Epithelial cell of proximal tubule (primary cell): ENCODE data around the gene CLEC16A. TPM values are rescaled to one million over a fixed set of nuclear protein-coding genes. Genes with fewer than 3 reads are reported as not detected.

ENCODE experiments used
- DNase-seq: peaks from one replicate; pipeline ENCODE4 v3.0.0-alpha.2; 2011; ENCODE audit warnings: low read depth
- H3K4me3 ChIP-seq: 2 replicates; pipeline ENCODE4 v1.5.1; 2011; ENCODE audit warnings: low read depth, mild to moderate bottlenecking, low read length
- total RNA-seq: library from RNA; depleted of rRNA; stranded (reverse); fragments of >200 nt; gene quantifications from 2 replicates; pipeline ENCODE4 v1.2.3, GENCODE V29; 2015
- TF ChIP-seq, protein P1 (sequence below): conservative IDR thresholded peaks from 2 replicates; pipeline ENCODE4 v1.5.1; 2012; ENCODE audit warnings: low read depth, mild to moderate bottlenecking, low read length

Gene CLEC16A
- total RNA-seq, 1 donor from 2014 or later = 15.6 TPM

DNA sequence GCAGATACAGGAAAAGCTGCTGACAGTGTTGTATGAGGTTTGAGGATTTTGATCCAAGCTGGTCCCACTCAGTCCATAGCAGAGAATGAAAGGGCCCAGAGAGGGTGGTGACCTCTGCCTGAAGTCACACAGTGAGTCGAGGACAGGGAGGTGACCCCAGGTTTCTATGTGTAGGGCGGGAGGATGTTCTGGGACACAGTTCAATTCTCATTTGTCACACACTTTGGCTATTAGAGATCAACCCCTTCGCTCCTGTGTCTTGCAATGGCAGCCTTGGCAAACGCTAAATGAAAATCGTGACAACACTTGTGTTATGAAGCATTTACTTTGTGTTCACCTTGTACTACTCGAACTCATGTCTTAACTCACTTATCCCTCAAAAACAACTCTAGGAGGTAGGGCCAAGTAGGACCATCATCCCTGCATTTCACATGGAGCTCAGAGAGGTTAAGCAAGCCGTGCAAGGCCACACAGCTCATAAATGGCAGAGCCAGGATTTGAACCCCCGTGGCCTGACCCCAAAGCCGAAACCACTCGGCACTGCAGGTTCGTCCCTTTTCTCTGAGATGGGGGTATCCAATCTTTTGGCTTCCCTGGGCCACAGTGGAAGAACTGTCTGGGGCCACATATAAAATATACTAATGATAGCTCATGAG, 12.3 kb upstream of the CLEC16A start:
- H3K4me3 ChIP-seq = no peak overlapping the region
- TF ChIP-seq, protein P1, sequence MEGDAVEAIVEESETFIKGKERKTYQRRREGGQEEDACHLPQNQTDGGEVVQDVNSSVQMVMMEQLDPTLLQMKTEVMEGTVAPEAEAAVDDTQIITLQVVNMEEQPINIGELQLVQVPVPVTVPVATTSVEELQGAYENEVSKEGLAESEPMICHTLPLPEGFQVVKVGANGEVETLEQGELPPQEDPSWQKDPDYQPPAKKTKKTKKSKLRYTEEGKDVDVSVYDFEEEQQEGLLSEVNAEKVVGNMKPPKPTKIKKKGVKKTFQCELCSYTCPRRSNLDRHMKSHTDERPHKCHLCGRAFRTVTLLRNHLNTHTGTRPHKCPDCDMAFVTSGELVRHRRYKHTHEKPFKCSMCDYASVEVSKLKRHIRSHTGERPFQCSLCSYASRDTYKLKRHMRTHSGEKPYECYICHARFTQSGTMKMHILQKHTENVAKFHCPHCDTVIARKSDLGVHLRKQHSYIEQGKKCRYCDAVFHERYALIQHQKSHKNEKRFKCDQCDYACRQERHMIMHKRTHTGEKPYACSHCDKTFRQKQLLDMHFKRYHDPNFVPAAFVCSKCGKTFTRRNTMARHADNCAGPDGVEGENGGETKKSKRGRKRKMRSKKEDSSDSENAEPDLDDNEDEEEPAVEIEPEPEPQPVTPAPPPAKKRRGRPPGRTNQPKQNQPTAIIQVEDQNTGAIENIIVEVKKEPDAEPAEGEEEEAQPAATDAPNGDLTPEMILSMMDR = no peak
- DNase-seq = no peak

DNA sequence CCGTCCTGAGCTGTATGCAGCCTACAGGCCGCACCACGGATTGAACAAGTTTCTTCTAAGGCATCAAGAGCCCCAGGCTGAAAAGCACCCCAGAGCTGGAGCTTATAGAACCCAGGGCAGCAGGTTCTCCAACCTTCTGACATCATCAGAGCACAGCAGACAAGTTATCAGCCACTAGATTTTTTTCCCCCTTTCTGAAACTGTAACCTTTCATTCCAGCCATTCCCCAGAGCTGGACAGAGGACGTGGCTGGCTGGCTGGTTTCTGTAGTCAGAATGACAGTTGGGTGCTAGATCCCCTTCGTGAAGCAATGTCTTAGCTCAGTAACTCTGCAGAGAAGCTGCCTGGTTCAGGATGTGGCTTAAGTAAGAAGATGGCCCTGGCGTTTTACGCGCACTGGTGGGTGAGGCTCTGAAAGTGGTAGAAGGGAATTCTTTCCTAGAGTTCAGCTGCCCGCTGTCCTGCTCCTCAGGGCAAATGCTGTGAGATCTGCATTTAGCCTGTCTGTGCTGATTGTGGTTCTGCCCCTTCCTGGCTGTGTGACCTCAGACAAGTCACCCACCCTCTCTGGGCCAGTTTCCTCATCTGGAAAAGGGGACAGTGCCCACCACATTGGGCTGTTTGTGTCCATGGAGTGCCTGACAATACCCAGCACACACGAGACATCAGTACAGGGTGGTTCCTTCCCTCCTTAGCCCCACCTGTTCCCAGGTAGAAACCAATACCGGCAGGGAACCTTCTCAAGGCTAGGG, 11.2 kb upstream of the CLEC16A start:
- DNase-seq = no peak
- no peak overlapping the region for H3K4me3 ChIP-seq
- TF ChIP-seq, protein P1 = no peak

DNA sequence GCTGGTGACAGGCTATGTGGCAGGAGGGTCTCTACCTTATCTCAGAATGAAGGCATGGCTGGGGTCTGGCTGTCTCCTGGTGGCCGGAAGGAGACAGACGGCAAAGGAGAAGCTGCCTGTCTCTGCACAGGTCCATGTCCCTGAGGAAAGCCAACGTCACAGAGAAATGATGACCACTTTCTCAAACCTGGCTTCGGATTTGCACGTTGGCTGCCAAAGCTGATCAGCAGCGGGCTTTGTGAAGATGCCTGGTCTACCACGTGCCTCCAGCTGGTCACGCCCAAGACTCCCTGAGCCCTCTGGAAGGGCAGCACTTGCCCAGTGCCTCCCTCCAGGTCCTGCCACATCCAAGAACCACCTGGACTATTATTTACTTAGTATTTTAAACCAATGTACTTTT, 10.5 kb upstream of the CLEC16A start:
- H3K4me3 ChIP-seq = no peak overlapping the region
- no peak for DNase-seq
- TF ChIP-seq, protein P1 = no peak

DNA sequence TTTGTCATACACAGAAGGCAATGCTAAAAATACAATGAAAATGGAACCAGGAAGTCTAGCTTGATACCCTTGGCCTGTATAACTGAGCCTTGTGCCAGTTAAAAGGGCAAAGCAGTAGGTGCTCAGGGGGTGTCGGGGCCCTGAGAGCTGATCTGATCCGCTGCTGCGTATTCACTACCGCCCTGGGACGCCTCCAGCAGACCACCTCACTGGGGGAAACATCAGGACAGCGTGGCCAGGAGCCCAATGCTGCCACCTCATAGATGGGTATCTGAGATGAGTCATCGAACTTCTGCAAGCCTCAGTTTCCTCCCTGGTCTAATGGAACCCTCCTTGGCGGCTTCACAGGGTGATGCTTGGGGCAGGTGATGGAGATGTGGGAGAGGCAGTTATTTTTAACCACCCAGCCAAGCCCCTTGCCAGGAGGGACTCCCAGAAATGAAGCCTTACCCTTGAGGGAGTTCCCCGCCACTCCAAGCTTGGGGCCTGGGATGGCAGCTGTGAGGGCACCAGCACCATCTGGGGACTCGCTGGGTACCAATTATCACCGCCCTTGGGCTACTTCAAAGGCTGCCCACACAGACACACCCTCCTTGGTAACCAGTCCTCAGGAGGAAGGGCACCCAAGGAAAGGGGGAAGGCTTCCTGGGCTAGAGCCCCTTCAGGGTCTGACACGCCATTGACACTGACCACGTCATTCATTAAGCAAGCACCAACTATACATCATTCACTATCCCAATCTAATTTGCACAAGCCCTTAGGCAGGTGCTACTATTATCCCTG, 9.8 kb upstream of the CLEC16A start:
- no peak overlapping the region for H3K4me3 ChIP-seq
- TF ChIP-seq, protein P1 = no peak
- DNase-seq = no peak

DNA sequence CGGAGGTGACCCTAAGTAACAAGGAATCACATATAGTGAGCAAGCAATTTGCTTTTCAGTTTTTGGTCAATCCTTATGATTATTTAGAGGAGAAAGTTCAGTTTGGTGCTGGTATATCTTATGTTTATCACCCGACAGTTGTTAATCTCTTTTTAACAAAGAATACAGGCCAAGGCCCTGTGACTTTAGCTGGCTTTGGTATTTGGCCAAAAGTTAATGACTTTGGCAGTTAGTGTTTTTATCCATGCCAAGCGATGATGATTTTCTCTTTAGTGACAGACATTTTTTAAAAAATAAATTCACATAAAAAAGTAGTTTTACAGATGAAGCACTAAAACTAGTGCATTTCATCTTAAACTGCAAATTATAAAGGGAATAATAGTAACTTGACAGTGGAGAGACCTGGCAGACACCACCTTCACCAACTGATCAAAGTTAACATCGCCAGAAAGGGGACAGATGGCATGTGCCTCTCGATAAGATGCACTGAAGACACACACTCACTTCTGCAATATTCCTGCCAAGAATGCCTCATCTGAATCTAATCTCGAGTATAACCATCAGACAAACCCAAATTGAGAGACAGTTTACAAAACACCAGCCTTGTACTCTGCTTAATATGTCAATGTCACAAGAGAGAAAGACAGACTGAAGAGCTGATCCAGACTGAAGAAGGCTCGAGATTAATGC, 9.0 kb upstream of the CLEC16A start:
- TF ChIP-seq, protein P1 = no peak
- DNase-seq = no peak
- no peak overlapping the region for H3K4me3 ChIP-seq

DNA sequence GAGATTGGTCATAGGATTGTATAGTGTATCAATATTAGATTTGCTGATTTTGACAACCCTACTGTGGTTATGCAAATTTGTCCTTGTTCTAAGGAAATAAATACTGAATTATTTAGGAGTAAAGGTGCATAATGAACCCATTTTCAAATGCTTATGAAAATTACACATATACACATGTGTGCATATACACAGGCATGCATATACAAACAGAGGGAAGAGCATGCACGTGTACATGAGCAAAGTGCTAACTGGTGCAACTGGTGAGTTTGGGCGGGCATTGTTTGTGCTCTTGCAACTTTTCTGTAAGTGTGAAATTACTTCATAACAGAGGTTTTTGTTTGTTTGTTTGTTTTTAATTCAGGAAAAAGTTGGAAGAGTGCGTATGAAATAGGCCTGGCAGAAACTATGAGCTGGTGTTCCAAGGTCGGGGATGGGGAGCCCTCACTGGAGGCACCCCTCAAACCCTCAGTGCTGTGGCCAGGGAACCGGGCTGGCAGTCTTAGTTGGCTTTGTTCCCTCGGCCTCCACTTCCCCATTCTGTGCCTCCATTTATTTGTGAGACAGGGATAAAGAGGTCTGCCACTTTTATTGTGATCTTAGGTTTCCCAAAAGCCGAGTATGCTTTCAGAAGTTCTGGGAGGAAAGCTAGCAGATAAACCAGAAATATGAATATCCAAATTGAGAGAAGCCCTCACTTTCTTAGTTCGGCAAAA, 7.9 kb upstream of the CLEC16A start:
- DNase-seq = no peak
- TF ChIP-seq, protein P1 = no peak

More for the DNA sequence above, 7.9 kb upstream of the CLEC16A start:
- H3K4me3 ChIP-seq = no peak overlapping the region
